Stimulated activated CD8-positive, alpha-beta memory T cell treated with anti-CD3 and anti-CD28 coated beads, Interleukin-7, amount 100 ng/mL, for 24 hours (primary cell): Measurements from ENCODE around the gene RTP4.
"Not testable (repeated sequence)": the region's sequence is repeated elsewhere in the genome, so short reads cannot be mapped to it uniquely, and the experiment has no call there.

Source experiments
- DNase-seq: peaks from one replicate; pipeline ENCODE4 v3.0.0-alpha.2; 2020; ENCODE audit warnings: low read depth

The RTP4 gene

GRCh38 chr3:187369089-187369447 is 883 bp downstream of the RTP4 start:
- DNase-seq = no peak

GRCh38 chr3:187370051-187370450 is 1.9 kb downstream of the RTP4 start:
- no peak for DNase-seq

DNA sequence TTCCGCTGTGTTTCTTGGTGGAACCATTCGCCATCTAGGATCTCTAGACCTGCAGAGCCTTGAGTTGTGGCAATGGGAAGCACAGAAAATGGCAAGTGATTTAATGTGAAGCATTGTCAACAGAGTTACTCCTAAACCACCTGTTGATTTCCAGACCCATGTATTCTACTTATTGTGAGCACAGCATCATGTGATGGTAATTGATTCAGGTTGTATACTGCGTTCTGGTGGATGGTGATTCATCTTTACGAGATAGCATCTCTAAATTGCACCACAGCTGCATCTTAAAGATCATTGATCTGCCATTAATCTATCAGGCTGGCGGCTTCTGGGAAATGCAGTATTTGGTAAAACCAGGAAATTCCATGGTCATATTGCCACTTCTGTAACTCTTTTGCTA is 7.4 kb downstream of the RTP4 start:
- DNase-seq = no peak

DNA sequence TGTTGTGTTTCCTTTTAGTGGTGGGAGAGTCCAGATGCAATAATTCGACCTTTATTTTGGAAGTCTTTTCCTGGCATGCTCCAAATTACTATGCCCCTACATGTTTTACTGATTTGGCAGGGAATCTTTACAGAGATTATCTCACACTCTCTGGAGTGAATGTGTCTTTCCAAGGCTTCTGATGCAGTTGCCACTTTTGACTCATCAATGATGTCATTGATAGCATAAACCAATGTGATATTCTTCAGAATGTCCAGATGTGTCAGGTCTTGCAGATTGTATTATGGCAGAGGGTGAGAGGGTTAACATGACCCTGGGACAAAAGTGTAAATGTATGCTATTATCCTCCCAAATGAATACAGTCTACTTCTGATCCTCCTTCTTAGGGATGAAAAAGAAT is 9.7 kb downstream of the RTP4 start:
- no peak for DNase-seq

GRCh38 chr3:187382609-187383151 is 14.5 kb downstream of the RTP4 start:
- no peak for DNase-seq

GRCh38 chr3:187383246-187383645 is 15.1 kb downstream of the RTP4 start:
- no peak for DNase-seq

DNA sequence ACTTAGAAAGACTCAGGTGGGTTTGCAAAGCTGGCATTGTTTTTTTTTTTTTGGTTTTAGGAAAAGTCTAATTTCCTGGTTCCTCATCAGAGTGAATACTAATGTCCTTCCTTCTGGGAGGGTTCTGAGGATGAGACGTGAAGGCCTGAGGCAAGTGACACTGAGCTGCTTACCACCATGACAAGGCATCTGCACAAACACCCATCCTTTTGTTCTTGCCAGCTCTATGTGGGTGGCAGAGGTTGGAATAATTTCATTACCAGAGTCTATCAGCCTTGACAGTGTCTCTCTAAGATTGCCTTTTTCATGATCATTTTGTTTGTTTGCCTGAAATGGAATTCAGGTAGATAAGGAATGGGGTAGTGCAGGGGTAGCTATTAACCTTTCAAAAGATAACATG is 17.1 kb downstream of the RTP4 start:
- no peak for DNase-seq

DNA sequence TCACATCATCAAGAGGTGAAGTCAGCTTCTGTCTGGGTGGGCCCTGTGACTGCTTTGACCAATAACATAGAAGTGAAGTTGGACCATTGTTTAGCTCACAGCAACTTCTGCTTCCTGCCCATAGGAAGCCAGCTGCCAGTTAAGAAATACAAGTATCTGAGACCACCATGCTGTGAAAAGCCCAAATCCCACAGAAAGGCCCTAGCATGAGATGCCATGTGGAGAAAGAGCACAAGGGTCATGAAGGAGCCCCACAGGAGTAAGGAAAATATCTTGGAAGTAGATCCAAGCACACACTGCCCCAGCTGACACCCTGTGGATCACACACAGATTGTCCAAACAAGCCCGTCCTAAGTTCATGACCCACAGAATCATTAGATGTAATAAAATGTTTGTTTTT is 28.5 kb downstream of the RTP4 start:
- no peak for DNase-seq

- no peak for DNase-seq
Measured at GRCh38 chr3:187398955-187399354, 30.8 kb downstream of the RTP4 start.

DNA sequence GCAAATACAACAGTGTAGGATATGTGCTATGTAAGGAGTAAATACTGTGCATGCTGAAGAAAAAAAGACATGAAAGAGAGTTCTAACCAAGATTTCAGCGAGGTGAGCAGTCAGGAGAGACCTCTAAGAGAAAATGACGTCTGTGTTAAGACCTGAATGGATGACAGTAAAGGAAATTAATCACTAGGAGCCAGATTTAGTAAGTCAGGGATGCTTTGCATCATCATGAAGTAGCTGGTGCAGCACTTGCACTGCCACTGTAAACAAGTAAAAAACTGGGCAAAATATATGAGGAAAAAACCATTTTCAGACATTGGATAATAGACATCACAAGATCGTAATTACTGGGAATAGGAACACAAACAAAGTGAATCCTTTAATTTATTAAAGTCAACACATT is 32.6 kb downstream of the RTP4 start:
- DNase-seq = no peak

- no peak for DNase-seq
Measured at GRCh38 chr3:187401856-187402255, 33.7 kb downstream of the RTP4 start.

GRCh38 chr3:187403768-187404288 is 35.6 kb downstream of the RTP4 start:
- no peak for DNase-seq

- no peak for DNase-seq
Measured at GRCh38 chr3:187406927-187407326, 38.7 kb downstream of the RTP4 start.

GRCh38 chr3:187411991-187412781 is 44.0 kb downstream of the RTP4 start:
- DNase-seq = not testable (repeated sequence)
